Neural crest cell (in vitro differentiated cells): ENCODE measurements around the gene SEH1L. TPM values are rescaled to one million over a fixed set of nuclear protein-coding genes. Genes with fewer than 3 reads are reported as not detected.

Experiments
- DNase-seq: peaks from one replicate; pipeline ENCODE4 v3.0.0; 2021; ENCODE audit warnings: low read depth, mixed read lengths, low spot score
- H3K27ac Mint-ChIP-seq: one replicate; pipeline ENCODE4 v1.8.0; 2021; ENCODE audit warnings: mild to moderate bottlenecking, mixed read lengths; ENCODE audit not compliant: unreplicated experiment
- H3K27me3 Mint-ChIP-seq: 2 replicates; pipeline ENCODE4 v1.8.0; 2021; ENCODE audit warnings: low read depth, mild to moderate bottlenecking, mixed read lengths
- H3K36me3 Mint-ChIP-seq: 2 replicates; pipeline ENCODE4 v1.8.0; 2021; ENCODE audit warnings: low read depth, mild to moderate bottlenecking, mixed read lengths
- H3K4me1 Mint-ChIP-seq: 2 replicates; pipeline ENCODE4 v1.8.0; 2021; ENCODE audit warnings: mixed read lengths
- H3K4me3 Mint-ChIP-seq: one replicate; pipeline ENCODE4 v1.8.0; 2021; ENCODE audit warnings: mild to moderate bottlenecking, mixed read lengths
- H3K9me3 Mint-ChIP-seq: 2 replicates; pipeline ENCODE4 v1.8.0; 2021; ENCODE audit warnings: mixed read lengths
- total RNA-seq: library from RNA; stranded (reverse); gene quantifications from 2 replicates; pipeline ENCODE4 v1.2.1, GENCODE V29; 2021
- TF ChIP-seq, protein P1 (sequence below): fragments of 200-600 bp; sonication (generic); conservative IDR thresholded peaks from 2 replicates; pipeline ENCODE4 v1.5.0; 2021; ENCODE audit warnings: antibody characterized with exemption, mild to moderate bottlenecking

Gene SEH1L
- total RNA-seq, 1 donor from 2014 or later: 64.2 TPM

DNA sequence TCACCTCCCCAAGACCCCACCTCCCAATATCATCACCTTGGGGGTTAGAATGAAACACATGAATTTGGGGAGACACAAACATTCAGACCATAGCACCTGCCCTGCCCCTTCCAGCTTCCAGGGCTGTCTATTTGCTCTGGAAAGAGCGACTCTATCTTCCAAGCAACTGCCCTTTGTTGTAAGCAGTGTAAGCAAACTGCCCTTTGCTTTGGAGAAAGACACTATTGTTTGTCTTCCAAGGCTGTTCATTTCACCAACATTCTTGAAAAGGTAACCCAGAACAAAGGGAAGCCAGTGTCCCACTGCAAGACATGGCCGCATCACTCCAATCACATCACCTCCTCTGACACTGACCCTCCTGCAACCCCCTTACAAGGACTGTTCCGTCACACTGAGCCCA is 16.9 kb upstream of the SEH1L start:
- no peak overlapping the region for H3K4me3 Mint-ChIP-seq
- no peaks in the 10 kb centered on the region for H3K36me3 Mint-ChIP-seq
- no peak for DNase-seq
- TF ChIP-seq, protein P1, sequence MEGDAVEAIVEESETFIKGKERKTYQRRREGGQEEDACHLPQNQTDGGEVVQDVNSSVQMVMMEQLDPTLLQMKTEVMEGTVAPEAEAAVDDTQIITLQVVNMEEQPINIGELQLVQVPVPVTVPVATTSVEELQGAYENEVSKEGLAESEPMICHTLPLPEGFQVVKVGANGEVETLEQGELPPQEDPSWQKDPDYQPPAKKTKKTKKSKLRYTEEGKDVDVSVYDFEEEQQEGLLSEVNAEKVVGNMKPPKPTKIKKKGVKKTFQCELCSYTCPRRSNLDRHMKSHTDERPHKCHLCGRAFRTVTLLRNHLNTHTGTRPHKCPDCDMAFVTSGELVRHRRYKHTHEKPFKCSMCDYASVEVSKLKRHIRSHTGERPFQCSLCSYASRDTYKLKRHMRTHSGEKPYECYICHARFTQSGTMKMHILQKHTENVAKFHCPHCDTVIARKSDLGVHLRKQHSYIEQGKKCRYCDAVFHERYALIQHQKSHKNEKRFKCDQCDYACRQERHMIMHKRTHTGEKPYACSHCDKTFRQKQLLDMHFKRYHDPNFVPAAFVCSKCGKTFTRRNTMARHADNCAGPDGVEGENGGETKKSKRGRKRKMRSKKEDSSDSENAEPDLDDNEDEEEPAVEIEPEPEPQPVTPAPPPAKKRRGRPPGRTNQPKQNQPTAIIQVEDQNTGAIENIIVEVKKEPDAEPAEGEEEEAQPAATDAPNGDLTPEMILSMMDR: no peak
- no peak overlapping the region for H3K27ac Mint-ChIP-seq
- H3K4me1 Mint-ChIP-seq: peaks cover 6% of the 10 kb centered on the region
- no peaks in the 10 kb centered on the region for H3K9me3 Mint-ChIP-seq
- H3K27me3 Mint-ChIP-seq: no peaks in the 10 kb centered on the region

DNA sequence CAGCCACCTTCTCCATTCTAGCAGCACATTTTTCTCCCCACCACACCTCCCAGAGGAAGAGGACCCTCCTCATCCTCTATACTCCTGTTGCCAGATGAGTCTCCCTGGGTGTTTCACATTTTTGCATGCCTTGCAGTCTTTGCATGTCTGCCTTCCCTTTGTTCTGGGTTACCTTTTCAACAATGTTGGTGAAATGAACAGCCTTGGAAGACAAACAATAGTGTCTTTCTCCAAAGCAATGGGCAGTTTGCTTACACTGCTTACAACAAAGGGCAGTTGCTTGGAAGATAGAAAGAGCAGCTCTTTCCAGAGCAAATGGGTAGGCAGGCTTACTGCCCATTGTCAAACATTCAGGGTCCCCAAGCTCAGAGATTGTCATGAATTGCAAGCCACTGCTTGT is 14.5 kb upstream of the SEH1L start:
- H3K27ac Mint-ChIP-seq: no peak overlapping the region
- no peaks in the 10 kb centered on the region for H3K36me3 Mint-ChIP-seq
- H3K4me3 Mint-ChIP-seq: no peak overlapping the region
- TF ChIP-seq, protein P1: no peak
- H3K27me3 Mint-ChIP-seq: no peaks in the 10 kb centered on the region
- DNase-seq: no peak
- H3K4me1 Mint-ChIP-seq: peaks cover 6% of the 10 kb centered on the region
- no peaks in the 10 kb centered on the region for H3K9me3 Mint-ChIP-seq

DNA sequence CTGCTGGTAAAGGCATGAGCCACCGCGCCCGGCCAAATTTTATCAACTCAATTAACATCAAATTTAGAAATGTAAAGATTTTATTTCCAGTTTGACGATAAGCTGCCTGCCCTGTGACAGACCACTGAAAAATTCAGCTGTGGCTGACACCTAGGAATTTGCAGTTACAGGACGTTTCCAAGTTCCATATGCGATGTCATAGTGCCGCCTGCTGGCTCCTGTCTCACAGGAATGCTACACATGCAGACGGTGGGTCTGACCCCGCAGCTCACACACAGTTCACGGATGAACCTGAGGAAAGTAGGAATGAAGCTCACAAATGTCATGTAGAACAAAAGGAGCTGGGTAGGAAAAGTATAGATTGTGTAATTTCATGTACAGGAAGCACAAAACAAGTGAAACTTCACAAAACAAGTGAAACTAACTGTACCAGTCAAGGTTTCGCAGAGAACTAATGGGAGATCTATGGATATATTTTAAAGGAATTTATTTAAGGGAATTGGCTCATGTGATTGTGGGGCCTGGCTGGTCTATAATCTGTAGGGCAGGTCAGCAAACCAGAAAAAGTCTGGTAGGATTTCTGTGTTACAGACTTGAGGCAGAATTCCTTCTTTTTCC is 13.2 kb upstream of the SEH1L start:
- Mint-ChIP-seq H3K36me3 (no peaks in the 10 kb centered on the region), H3K4me3 (no peak overlapping the region), H3K27me3 (no peaks in the 10 kb centered on the region), H3K4me1 (peaks cover 6% of the 10 kb centered on the region), H3K9me3 (no peaks in the 10 kb centered on the region), H3K27ac (no peak overlapping the region)
- TF ChIP-seq, protein P1: peak; percentile 94
- peak; percentile 73 for DNase-seq

DNA sequence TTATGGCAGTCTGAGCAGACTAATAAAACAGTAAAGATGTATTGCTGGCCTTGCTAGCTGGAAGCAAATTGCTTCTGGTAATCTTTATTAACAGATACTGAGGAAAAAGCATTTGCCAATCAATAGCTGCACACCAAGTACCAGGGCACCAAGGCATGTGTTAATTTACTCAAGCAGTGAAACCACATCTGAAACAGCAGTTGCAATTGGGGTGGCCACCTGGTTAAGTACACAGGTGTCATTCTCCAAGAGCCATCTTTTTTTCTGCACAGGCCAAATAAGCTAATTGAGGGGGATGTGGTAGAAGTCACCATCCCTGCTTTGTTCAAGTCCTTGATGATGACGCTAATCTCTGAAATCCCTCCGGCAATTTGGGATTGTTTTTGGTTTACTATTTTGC is 8.6 kb upstream of the SEH1L start:
- no peak overlapping the region for H3K4me3 Mint-ChIP-seq
- no peaks in the 10 kb centered on the region for H3K9me3 Mint-ChIP-seq
- DNase-seq: no peak
- H3K27ac Mint-ChIP-seq: no peak overlapping the region
- TF ChIP-seq, protein P1: no peak
- no peaks in the 10 kb centered on the region for H3K27me3 Mint-ChIP-seq
- H3K4me1 Mint-ChIP-seq: no peaks in the 10 kb centered on the region
- H3K36me3 Mint-ChIP-seq: no peaks in the 10 kb centered on the region

DNA sequence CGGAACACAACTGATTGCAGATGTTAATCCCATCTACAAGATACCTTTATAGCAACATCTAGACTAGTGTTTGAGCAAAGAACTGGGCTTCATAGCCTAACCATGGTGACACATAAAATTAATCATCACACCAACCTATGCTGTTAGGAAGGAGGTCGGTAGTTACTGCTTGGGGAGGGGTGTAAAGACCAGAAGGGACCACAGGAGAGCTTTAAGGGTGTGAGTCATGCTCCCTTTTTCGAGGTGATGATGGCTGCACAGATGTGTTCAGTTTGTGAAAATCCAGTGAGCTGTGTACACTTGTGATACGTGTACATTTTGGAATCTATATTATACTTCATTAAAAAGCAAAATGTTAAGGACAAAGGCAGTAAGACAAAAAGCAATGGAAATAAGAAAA is 4.6 kb upstream of the SEH1L start:
- DNase-seq: no peak
- Mint-ChIP-seq H3K4me3 (peak overlapping the region; percentile 24), H3K27ac (no peak overlapping the region), H3K9me3 (no peaks in the 10 kb centered on the region), H3K27me3 (no peaks in the 10 kb centered on the region), H3K36me3 (no peaks in the 10 kb centered on the region), H3K4me1 (peaks cover 17% of the 10 kb centered on the region)
- TF ChIP-seq, protein P1: no peak

DNA sequence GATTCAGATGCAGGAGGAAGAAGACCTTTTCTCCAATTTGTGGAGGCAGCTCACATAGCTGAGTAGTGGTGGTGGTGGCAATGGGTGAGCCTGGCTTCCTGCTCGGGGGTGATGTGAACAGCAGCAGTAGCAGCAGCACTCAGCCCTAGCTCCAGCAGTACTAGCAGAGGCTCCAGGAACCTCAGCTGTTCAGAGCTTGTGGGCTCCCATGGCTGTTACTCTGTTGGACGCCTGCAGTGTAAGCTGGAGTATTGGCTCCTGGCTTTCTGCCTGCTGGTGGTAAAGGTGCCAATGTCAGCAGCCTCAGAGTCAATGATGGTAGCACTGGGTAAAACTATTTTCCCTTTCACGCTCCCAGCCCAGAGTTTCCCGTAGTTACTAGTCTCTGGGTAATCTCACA is 3.1 kb upstream of the SEH1L start:
- no peaks in the 10 kb centered on the region for H3K27me3 Mint-ChIP-seq
- H3K9me3 Mint-ChIP-seq: no peaks in the 10 kb centered on the region
- peaks cover 5% of the 10 kb centered on the region for H3K36me3 Mint-ChIP-seq
- peaks cover 20% of the 10 kb centered on the region for H3K4me1 Mint-ChIP-seq
- no peak for DNase-seq
- H3K27ac Mint-ChIP-seq: no peak overlapping the region
- H3K4me3 Mint-ChIP-seq: peak overlapping the region; percentile 23
- TF ChIP-seq, protein P1: no peak
